Measurements from ENCODE around the gene IGF2R. TPM values are rescaled to one million over a fixed set of nuclear protein-coding genes. Genes with fewer than 3 reads are reported as not detected.

Gene IGF2R
- total RNA-seq, 1 experiment from 2014 or later, result 75.3 TPM

DNA sequence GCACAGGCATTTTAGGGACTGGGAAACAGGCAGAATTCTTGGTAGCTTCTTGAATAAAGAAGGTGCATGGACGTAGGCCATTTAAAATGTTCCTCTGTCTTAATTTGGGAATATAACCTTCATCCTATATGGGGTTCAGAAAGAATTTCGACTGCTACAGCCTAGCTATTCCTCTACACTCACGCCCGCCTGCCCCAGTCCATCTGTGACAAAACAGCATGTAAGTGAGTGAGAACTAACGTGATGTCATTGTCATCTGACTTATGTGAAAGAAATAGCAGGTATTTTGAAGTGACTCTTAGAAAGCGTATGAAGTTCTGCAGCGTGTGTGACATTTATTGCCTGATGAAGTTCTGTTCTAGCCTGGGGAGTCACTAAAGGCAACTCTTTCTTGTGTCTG, 100.6 kb downstream of the IGF2R start:
- TF ChIP-seq, protein P1, sequence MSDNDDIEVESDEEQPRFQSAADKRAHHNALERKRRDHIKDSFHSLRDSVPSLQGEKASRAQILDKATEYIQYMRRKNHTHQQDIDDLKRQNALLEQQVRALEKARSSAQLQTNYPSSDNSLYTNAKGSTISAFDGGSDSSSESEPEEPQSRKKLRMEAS (CRISPR knock-in tag; IDR thresholded peaks at IDR 0.05), result no peak
- TF ChIP-seq GABPB1 (CRISPR knock-in tag; IDR thresholded peaks at IDR 0.05), result no peak
- TF ChIP-seq SP1 (CRISPR knock-in tag; conservative IDR thresholded peaks at IDR 0.05), result no peak
- TF ChIP-seq, protein P2, sequence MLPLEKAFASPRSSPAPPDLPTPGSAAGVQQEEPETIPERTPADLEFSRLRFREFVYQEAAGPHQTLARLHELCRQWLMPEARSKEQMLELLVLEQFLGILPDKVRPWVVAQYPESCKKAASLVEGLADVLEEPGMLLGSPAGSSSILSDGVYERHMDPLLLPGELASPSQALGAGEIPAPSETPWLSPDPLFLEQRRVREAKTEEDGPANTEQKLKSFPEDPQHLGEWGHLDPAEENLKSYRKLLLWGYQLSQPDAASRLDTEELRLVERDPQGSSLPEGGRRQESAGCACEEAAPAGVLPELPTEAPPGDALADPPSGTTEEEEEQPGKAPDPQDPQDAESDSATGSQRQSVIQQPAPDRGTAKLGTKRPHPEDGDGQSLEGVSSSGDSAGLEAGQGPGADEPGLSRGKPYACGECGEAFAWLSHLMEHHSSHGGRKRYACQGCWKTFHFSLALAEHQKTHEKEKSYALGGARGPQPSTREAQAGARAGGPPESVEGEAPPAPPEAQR (CRISPR knock-in tag; IDR thresholded peaks at IDR 0.05), result no peak
- TF ChIP-seq, protein P3, sequence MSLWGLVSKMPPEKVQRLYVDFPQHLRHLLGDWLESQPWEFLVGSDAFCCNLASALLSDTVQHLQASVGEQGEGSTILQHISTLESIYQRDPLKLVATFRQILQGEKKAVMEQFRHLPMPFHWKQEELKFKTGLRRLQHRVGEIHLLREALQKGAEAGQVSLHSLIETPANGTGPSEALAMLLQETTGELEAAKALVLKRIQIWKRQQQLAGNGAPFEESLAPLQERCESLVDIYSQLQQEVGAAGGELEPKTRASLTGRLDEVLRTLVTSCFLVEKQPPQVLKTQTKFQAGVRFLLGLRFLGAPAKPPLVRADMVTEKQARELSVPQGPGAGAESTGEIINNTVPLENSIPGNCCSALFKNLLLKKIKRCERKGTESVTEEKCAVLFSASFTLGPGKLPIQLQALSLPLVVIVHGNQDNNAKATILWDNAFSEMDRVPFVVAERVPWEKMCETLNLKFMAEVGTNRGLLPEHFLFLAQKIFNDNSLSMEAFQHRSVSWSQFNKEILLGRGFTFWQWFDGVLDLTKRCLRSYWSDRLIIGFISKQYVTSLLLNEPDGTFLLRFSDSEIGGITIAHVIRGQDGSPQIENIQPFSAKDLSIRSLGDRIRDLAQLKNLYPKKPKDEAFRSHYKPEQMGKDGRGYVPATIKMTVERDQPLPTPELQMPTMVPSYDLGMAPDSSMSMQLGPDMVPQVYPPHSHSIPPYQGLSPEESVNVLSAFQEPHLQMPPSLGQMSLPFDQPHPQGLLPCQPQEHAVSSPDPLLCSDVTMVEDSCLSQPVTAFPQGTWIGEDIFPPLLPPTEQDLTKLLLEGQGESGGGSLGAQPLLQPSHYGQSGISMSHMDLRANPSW (CRISPR knock-in tag; conservative IDR thresholded peaks at IDR 0.05; ENCODE audit: low read depth), result no peak
- no peak for TF ChIP-seq TEAD4 (CRISPR knock-in tag; IDR thresholded peaks at IDR 0.05)
- TF ChIP-seq OVOL2 (CRISPR knock-in tag; IDR thresholded peaks at IDR 0.05; ENCODE audit: borderline replicate concordance), result no peak
- TF ChIP-seq PRRX2 (CRISPR knock-in tag; IDR thresholded peaks at IDR 0.05), result no peak
- TF ChIP-seq CREM (CRISPR knock-in tag; IDR thresholded peaks at IDR 0.05), result no peak
- TF ChIP-seq, protein P4, sequence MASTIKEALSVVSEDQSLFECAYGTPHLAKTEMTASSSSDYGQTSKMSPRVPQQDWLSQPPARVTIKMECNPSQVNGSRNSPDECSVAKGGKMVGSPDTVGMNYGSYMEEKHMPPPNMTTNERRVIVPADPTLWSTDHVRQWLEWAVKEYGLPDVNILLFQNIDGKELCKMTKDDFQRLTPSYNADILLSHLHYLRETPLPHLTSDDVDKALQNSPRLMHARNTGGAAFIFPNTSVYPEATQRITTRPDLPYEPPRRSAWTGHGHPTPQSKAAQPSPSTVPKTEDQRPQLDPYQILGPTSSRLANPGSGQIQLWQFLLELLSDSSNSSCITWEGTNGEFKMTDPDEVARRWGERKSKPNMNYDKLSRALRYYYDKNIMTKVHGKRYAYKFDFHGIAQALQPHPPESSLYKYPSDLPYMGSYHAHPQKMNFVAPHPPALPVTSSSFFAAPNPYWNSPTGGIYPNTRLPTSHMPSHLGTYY (CRISPR knock-in tag; IDR thresholded peaks at IDR 0.05), result no peak
- TF ChIP-seq ZNF263 (CRISPR knock-in tag; IDR thresholded peaks at IDR 0.05; ENCODE audit: low read depth), result no peak
- TF ChIP-seq, protein P5, sequence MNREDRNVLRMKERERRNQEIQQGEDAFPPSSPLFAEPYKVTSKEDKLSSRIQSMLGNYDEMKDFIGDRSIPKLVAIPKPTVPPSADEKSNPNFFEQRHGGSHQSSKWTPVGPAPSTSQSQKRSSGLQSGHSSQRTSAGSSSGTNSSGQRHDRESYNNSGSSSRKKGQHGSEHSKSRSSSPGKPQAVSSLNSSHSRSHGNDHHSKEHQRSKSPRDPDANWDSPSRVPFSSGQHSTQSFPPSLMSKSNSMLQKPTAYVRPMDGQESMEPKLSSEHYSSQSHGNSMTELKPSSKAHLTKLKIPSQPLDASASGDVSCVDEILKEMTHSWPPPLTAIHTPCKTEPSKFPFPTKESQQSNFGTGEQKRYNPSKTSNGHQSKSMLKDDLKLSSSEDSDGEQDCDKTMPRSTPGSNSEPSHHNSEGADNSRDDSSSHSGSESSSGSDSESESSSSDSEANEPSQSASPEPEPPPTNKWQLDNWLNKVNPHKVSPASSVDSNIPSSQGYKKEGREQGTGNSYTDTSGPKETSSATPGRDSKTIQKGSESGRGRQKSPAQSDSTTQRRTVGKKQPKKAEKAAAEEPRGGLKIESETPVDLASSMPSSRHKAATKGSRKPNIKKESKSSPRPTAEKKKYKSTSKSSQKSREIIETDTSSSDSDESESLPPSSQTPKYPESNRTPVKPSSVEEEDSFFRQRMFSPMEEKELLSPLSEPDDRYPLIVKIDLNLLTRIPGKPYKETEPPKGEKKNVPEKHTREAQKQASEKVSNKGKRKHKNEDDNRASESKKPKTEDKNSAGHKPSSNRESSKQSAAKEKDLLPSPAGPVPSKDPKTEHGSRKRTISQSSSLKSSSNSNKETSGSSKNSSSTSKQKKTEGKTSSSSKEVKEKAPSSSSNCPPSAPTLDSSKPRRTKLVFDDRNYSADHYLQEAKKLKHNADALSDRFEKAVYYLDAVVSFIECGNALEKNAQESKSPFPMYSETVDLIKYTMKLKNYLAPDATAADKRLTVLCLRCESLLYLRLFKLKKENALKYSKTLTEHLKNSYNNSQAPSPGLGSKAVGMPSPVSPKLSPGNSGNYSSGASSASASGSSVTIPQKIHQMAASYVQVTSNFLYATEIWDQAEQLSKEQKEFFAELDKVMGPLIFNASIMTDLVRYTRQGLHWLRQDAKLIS (CRISPR knock-in tag; IDR thresholded peaks at IDR 0.05; ENCODE audit: borderline replicate concordance), result no peak
- TF ChIP-seq, protein P6, sequence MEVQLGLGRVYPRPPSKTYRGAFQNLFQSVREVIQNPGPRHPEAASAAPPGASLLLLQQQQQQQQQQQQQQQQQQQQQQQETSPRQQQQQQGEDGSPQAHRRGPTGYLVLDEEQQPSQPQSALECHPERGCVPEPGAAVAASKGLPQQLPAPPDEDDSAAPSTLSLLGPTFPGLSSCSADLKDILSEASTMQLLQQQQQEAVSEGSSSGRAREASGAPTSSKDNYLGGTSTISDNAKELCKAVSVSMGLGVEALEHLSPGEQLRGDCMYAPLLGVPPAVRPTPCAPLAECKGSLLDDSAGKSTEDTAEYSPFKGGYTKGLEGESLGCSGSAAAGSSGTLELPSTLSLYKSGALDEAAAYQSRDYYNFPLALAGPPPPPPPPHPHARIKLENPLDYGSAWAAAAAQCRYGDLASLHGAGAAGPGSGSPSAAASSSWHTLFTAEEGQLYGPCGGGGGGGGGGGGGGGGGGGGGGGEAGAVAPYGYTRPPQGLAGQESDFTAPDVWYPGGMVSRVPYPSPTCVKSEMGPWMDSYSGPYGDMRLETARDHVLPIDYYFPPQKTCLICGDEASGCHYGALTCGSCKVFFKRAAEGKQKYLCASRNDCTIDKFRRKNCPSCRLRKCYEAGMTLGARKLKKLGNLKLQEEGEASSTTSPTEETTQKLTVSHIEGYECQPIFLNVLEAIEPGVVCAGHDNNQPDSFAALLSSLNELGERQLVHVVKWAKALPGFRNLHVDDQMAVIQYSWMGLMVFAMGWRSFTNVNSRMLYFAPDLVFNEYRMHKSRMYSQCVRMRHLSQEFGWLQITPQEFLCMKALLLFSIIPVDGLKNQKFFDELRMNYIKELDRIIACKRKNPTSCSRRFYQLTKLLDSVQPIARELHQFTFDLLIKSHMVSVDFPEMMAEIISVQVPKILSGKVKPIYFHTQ (CRISPR knock-in tag; IDR thresholded peaks at IDR 0.05), result no peak
- TF ChIP-seq, protein P7, sequence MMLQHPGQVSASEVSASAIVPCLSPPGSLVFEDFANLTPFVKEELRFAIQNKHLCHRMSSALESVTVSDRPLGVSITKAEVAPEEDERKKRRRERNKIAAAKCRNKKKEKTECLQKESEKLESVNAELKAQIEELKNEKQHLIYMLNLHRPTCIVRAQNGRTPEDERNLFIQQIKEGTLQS (CRISPR knock-in tag; conservative IDR thresholded peaks at IDR 0.05), result no peak
- H3K9me3 Mint-ChIP-seq, result no peaks in the 10 kb centered on the region
- ATAC-seq (no peak), DNase-seq (ENCODE audit: low spot score) (no peak)
- CTCF ChIA-PET, result no interaction called here
- no peaks in the 10 kb centered on the region for H3K27me3 Mint-ChIP-seq (ENCODE audit: low read depth)
- no peak overlapping the region for H3K27ac Mint-ChIP-seq
- no peaks in the 10 kb centered on the region for H3K4me1 Mint-ChIP-seq
- POLR2A ChIA-PET, result no interaction called here
- H3K4me3 Mint-ChIP-seq, result no peak overlapping the region
- H3K36me3 Mint-ChIP-seq, result peaks cover 73% of the 10 kb centered on the region
